K562 (cell line): Measurements from ENCODE around the gene ACBD4. TPM values are rescaled to one million over a fixed set of nuclear protein-coding genes. Genes with fewer than 3 reads are reported as not detected.

ENCODE experiments used
- CREM ChIP-seq: IDR thresholded peaks from 2 replicates; pipeline ENCODE4 v1.6.1; 2014; ENCODE audit warnings: antibody characterized with exemption, low read depth
- JUND ChIP-seq, 2 experiments: IDR thresholded peaks; 2 replicates in 1 of 2; 3 replicates in 1 of 2; pipeline ENCODE4 v1.6.1; 2011; ENCODE audit warnings: borderline replicate concordance in 2 of 2, low read depth in 2 of 2, low read length in 2 of 2, improper control_type of control experiment in 1 of 2, missing biosample characterization in 1 of 2, missing genetic modification characterization in 1 of 2, missing genetic modification reagents in 1 of 2
- RBFOX2 ChIP-seq: fragments of 200-400 bp; formaldehyde crosslinking; IDR thresholded peaks from 2 replicates; pipeline ENCODE4 v1.6.1; 2017; ENCODE audit warnings: low read depth, mild to moderate bottlenecking, low read length, moderate library complexity
- RBM14 ChIP-seq: fragments of 200-400 bp; formaldehyde crosslinking; IDR thresholded peaks from 2 replicates; pipeline ENCODE4 v1.6.1; 2018; ENCODE audit warnings: low read depth, mild to moderate bottlenecking, low read length, moderate library complexity, borderline replicate concordance; ENCODE audit not compliant: insufficient read depth
- SAFB ChIP-seq: fragments of 200-400 bp; formaldehyde crosslinking; IDR thresholded peaks from 2 replicates; pipeline ENCODE4 v1.6.1; 2017; ENCODE audit warnings: low read depth, low read length, borderline replicate concordance
- WHSC1 ChIP-seq: IDR thresholded peaks from one replicate; pipeline ENCODE4 v1.6.1; 2012; ENCODE audit warnings: low read length, control low read depth, inconsistent platforms
- polyA plus RNA-seq, 8 experiments: library from polyadenylated mRNA; depleted of rRNA in 4 of 8; stranded (reverse) in 5 of 8; unstranded in 3 of 8; fragments of >200 nt; fragmentation: Nextera tagmentation in 2 of 8; fragmentation: Illumina TruSeq in 1 of 8; extraction: Ambion mirVana in 2 of 8; extraction: Trizol in 1 of 8; gene quantifications; 2 replicates each; pipeline versions ENCODE4 v1.2.1 to v1.2.3, GENCODE V29; 2011 to 2014; ENCODE audit warnings: inconsistent platforms in 1 of 8, missing spikeins in 1 of 8
- total RNA-seq, 7 experiments: library from RNA; depleted of rRNA in 6 of 7; stranded (reverse); fragments of >200 nt in 6 of 7; fragmentation: Illumina TruSeq in 2 of 7; extraction: Trizol in 2 of 7; gene quantifications; 2 replicates each; pipeline versions ENCODE4 v1.2.1 to v1.2.3, GENCODE V29; 2011 to 2021; ENCODE audit warnings: low replicate concordance in 1 of 7
- TF ChIP-seq, protein P1 (sequence below): conservative IDR thresholded peaks from 2 replicates; pipeline ENCODE4 v1.6.1; 2011; ENCODE audit warnings: low read depth, mild to moderate bottlenecking, low read length; ENCODE audit not compliant: control insufficient read depth
- TF ChIP-seq, protein P2 (sequence below), 2 experiments: fragments of 450-650 bp in 1 of 2; sonication (generic) in 1 of 2; formaldehyde crosslinking; conservative IDR thresholded peaks; 2 replicates each; pipeline versions ENCODE4 v1.4.0 to v1.8.1; 2020 to 2022; ENCODE audit warnings: mild to moderate bottlenecking in 1 of 2, missing genetic modification reagents in 1 of 2
- TF ChIP-seq, protein P3 (sequence below): fragments of 450-650 bp; IDR thresholded peaks from 2 replicates; pipeline ENCODE4 v1.7.1; 2018; ENCODE audit warnings: mild to moderate bottlenecking, low read depth; ENCODE audit not compliant: partially characterized antibody
- TF ChIP-seq, protein P4 (sequence below): fragments of 450-650 bp; IDR thresholded peaks from 2 replicates; pipeline ENCODE4 v1.6.1; 2017; ENCODE audit warnings: antibody characterized with exemption, mild to moderate bottlenecking
- TF ChIP-seq, protein P5 (sequence below): fragments of 450-650 bp; conservative IDR thresholded peaks from 2 replicates; pipeline ENCODE4 v1.6.1; 2016; ENCODE audit warnings: missing genetic modification characterization, low read depth, mild to moderate bottlenecking, control low read depth, missing compliant biosample characterization

ACBD4 gene
- total and polyA plus RNA-seq, 9 of the 15 experiments (the other 6 are each of a cell fraction or from before 2014, with no cell fraction given): 0.14 to 6.9 (median 4.6) TPM

DNA sequence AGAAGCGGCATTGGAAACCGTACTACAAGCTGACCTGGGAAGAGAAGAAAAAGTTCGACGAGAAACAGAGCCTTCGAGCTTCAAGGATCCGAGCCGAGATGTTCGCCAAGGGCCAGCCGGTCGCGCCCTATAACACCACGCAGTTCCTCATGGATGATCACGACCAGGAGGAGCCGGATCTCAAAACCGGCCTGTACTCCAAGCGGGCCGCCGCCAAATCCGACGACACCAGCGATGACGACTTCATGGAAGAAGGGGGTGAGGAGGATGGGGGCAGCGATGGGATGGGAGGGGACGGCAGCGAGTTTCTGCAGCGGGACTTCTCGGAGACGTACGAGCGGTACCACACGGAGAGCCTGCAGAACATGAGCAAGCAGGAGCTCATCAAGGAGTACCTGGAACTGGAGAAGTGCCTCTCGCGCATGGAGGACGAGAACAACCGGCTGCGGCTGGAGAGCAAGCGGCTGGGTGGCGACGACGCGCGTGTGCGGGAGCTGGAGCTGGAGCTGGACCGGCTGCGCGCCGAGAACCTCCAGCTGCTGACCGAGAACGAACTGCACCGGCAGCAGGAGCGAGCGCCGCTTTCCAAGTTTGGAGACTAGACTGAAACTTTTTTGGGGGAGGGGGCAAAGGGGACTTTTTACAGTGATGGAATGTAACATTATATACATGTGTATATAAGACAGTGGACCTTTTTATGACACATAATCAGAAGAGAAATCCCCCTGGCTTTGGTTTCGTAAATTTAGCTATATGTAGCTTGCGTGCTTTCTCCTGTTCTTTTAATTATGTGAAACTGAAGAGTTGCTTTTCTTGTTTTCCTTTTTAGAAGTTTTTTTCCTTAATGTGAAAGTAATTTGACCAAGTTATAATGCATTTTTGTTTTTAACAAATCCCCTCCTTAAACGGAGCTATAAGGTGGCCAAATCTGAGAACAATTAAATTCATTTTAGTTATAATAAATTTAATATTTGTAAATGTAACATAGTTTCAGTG, 14.5 kb downstream of the ACBD4 start (continued):
- TF ChIP-seq, protein P1, sequence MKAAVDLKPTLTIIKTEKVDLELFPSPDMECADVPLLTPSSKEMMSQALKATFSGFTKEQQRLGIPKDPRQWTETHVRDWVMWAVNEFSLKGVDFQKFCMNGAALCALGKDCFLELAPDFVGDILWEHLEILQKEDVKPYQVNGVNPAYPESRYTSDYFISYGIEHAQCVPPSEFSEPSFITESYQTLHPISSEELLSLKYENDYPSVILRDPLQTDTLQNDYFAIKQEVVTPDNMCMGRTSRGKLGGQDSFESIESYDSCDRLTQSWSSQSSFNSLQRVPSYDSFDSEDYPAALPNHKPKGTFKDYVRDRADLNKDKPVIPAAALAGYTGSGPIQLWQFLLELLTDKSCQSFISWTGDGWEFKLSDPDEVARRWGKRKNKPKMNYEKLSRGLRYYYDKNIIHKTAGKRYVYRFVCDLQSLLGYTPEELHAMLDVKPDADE: peak; percentile 33; the same call in 1 of the 2 replicates
- TF ChIP-seq WHSC1: no peak
- TF ChIP-seq RBM14: no peak
- TF ChIP-seq CREM: peak; percentile 57
- no peak for TF ChIP-seq JUND (IDR thresholded peaks at IDR 0.05; ENCODE audit: borderline replicate concordance, low read depth, low read length)
- no peak for TF ChIP-seq JUND (tag; IDR thresholded peaks at IDR 0.05; ENCODE audit: borderline replicate concordance, low read depth, low read length)
- peak; percentile 58; the same call in 1 of the 2 replicates for TF ChIP-seq SAFB
- TF ChIP-seq, protein P2, sequence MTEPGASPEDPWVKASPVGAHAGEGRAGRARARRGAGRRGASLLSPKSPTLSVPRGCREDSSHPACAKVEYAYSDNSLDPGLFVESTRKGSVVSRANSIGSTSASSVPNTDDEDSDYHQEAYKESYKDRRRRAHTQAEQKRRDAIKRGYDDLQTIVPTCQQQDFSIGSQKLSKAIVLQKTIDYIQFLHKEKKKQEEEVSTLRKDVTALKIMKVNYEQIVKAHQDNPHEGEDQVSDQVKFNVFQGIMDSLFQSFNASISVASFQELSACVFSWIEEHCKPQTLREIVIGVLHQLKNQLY (CRISPR knock-in tag; conservative IDR thresholded peaks at IDR 0.05): no peak
- peak; percentile 86 for TF ChIP-seq RBFOX2
- TF ChIP-seq, protein P3, sequence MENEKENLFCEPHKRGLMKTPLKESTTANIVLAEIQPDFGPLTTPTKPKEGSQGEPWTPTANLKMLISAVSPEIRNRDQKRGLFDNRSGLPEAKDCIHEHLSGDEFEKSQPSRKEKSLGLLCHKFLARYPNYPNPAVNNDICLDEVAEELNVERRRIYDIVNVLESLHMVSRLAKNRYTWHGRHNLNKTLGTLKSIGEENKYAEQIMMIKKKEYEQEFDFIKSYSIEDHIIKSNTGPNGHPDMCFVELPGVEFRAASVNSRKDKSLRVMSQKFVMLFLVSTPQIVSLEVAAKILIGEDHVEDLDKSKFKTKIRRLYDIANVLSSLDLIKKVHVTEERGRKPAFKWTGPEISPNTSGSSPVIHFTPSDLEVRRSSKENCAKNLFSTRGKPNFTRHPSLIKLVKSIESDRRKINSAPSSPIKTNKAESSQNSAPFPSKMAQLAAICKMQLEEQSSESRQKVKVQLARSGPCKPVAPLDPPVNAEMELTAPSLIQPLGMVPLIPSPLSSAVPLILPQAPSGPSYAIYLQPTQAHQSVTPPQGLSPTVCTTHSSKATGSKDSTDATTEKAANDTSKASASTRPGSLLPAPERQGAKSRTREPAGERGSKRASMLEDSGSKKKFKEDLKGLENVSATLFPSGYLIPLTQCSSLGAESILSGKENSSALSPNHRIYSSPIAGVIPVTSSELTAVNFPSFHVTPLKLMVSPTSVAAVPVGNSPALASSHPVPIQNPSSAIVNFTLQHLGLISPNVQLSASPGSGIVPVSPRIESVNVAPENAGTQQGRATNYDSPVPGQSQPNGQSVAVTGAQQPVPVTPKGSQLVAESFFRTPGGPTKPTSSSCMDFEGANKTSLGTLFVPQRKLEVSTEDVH: peak; percentile 29
- TF ChIP-seq, protein P4, sequence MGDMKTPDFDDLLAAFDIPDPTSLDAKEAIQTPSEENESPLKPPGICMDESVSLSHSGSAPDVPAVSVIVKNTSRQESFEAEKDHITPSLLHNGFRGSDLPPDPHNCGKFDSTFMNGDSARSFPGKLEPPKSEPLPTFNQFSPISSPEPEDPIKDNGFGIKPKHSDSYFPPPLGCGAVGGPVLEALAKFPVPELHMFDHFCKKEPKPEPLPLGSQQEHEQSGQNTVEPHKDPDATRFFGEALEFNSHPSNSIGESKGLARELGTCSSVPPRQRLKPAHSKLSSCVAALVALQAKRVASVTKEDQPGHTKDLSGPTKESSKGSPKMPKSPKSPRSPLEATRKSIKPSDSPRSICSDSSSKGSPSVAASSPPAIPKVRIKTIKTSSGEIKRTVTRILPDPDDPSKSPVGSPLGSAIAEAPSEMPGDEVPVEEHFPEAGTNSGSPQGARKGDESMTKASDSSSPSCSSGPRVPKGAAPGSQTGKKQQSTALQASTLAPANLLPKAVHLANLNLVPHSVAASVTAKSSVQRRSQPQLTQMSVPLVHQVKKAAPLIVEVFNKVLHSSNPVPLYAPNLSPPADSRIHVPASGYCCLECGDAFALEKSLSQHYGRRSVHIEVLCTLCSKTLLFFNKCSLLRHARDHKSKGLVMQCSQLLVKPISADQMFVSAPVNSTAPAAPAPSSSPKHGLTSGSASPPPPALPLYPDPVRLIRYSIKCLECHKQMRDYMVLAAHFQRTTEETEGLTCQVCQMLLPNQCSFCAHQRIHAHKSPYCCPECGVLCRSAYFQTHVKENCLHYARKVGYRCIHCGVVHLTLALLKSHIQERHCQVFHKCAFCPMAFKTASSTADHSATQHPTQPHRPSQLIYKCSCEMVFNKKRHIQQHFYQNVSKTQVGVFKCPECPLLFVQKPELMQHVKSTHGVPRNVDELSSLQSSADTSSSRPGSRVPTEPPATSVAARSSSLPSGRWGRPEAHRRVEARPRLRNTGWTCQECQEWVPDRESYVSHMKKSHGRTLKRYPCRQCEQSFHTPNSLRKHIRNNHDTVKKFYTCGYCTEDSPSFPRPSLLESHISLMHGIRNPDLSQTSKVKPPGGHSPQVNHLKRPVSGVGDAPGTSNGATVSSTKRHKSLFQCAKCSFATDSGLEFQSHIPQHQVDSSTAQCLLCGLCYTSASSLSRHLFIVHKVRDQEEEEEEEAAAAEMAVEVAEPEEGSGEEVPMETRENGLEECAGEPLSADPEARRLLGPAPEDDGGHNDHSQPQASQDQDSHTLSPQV: 0 out of 2 replicates have a peak, but pooled peaks have one; percentile 6
- TF ChIP-seq, protein P5, sequence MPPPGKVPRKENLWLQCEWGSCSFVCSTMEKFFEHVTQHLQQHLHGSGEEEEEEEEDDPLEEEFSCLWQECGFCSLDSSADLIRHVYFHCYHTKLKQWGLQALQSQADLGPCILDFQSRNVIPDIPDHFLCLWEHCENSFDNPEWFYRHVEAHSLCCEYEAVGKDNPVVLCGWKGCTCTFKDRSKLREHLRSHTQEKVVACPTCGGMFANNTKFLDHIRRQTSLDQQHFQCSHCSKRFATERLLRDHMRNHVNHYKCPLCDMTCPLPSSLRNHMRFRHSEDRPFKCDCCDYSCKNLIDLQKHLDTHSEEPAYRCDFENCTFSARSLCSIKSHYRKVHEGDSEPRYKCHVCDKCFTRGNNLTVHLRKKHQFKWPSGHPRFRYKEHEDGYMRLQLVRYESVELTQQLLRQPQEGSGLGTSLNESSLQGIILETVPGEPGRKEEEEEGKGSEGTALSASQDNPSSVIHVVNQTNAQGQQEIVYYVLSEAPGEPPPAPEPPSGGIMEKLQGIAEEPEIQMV (tag): no peak
